ENCODE measurements around the gene SPA17. TPM values are rescaled to one million over a fixed set of nuclear protein-coding genes. Genes with fewer than 3 reads are reported as not detected.

Gene SPA17
- total RNA-seq, 1 donor from 2014 or later, result 1.7 TPM

DNA sequence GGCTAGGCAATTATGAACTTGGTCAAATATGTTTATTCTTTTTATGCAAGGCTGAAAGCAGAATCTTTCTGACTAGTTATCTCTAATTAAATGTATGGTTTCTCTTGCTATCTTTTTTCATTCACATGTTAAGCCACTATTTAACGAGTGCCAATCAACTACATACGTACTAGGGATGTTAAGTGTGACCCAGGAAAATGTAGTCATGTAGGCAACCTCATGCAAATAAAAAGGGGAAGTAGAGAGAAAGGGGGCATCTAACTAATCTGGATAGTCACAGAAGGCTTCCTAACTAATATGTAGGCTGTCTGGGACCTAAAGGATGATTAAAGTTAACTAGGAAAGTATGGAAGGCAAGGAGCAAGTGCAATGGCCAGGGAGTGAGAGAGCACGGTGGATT is 27.6 kb upstream of the SPA17 start:
- TF ChIP-seq CTCF (IDR thresholded peaks at IDR 0.05) (no peak), POLR2A (IDR thresholded peaks at IDR 0.05) (no peak), POLR2AphosphoS5 (IDR thresholded peaks at IDR 0.05; ENCODE audit: insufficient read depth in 1 of 2, low read depth in 1 of 2) (no peak)
- no peaks in the 10 kb centered on the region for H3K36me3 ChIP-seq
- intact Hi-C loops (cut with DNase I), result no loop called here
- H3K27ac ChIP-seq, result no peak overlapping the region
- H3K4me3 ChIP-seq, result no peak overlapping the region
- no peaks in the 10 kb centered on the region for H3K4me1 ChIP-seq
- H3K27me3 ChIP-seq, result no peaks in the 10 kb centered on the region
- no peaks in the 10 kb centered on the region for H3K9me3 ChIP-seq
- DNase-seq (ENCODE audit: extremely low spot score in 2 of 2), result no peak

DNA sequence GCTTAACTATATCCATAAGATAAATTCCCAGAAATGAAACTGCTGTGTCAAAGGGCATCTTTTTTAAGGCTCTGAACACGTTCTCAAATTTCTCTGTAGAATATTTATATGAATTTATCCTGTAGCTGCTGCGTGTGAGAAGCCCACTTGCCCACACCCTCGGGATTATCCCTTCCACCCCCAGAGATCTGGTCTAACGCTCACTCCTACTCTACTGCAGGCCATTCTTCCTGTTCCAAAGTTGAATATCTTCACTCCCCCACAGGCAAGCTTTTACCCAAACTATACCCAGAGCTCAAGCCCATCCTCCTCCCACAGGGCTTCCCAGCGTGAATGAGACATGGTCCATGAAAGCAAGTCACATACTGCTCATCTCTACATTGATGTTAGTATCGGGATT is 25.1 kb upstream of the SPA17 start:
- H3K9me3 ChIP-seq, result no peaks in the 10 kb centered on the region
- no peak overlapping the region for H3K4me3 ChIP-seq
- H3K36me3 ChIP-seq, result no peaks in the 10 kb centered on the region
- intact Hi-C loops (cut with DNase I), result no loop called here
- H3K27me3 ChIP-seq, result no peaks in the 10 kb centered on the region
- no peak overlapping the region for H3K27ac ChIP-seq
- H3K4me1 ChIP-seq, result no peaks in the 10 kb centered on the region
- TF ChIP-seq POLR2A (IDR thresholded peaks at IDR 0.05) (no peak), CTCF (IDR thresholded peaks at IDR 0.05) (no peak), POLR2AphosphoS5 (IDR thresholded peaks at IDR 0.05; ENCODE audit: insufficient read depth in 1 of 2, low read depth in 1 of 2) (no peak)
- no peak for DNase-seq (ENCODE audit: extremely low spot score in 2 of 2)

- Histone ChIP-seq H3K4me1 (no peaks in the 10 kb centered on the region), H3K36me3 (no peaks in the 10 kb centered on the region), H3K4me3 (no peak overlapping the region), H3K27me3 (no peaks in the 10 kb centered on the region), H3K9me3 (no peaks in the 10 kb centered on the region), H3K27ac (no peak overlapping the region)
- no peak for TF ChIP-seq POLR2A (IDR thresholded peaks at IDR 0.05)
- no peak for TF ChIP-seq CTCF (IDR thresholded peaks at IDR 0.05)
- no peak for TF ChIP-seq POLR2AphosphoS5 (IDR thresholded peaks at IDR 0.05; ENCODE audit: insufficient read depth in 1 of 2, low read depth in 1 of 2)
- no peak for DNase-seq (ENCODE audit: extremely low spot score in 2 of 2)
- intact Hi-C loops (cut with DNase I), result no loop called here
Observed at GRCh38 chr11:124656774-124657630, 16.7 kb upstream of the SPA17 start.

DNA sequence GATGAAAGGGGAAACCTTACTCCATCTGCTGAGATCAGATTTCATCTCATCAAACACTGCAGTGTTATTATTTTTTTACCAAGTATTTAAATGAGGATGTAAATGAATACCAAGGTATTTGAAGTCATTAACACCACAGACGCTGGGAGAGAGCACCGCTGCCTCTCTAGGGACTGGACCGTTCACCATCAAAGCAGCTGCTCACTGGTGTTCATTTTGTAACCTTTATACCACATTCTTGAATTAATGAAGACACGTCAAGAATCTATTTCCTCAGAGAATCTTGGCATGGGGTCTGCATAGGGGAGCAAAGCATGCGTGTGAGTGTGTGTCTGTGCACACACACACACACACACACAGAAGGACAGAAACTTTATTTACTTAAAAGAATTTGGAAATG is 15.8 kb upstream of the SPA17 start:
- no peak overlapping the region for H3K27ac ChIP-seq
- TF ChIP-seq CTCF (IDR thresholded peaks at IDR 0.05) (no peak), POLR2A (IDR thresholded peaks at IDR 0.05) (no peak), POLR2AphosphoS5 (IDR thresholded peaks at IDR 0.05; ENCODE audit: insufficient read depth in 1 of 2, low read depth in 1 of 2) (no peak)
- no peak for DNase-seq (ENCODE audit: extremely low spot score in 2 of 2)
- no peak overlapping the region for H3K4me3 ChIP-seq
- no peaks in the 10 kb centered on the region for H3K36me3 ChIP-seq
- H3K4me1 ChIP-seq, result no peaks in the 10 kb centered on the region
- no peaks in the 10 kb centered on the region for H3K27me3 ChIP-seq
- H3K9me3 ChIP-seq, result no peaks in the 10 kb centered on the region
- intact Hi-C loops (cut with DNase I), result no loop called here

DNA sequence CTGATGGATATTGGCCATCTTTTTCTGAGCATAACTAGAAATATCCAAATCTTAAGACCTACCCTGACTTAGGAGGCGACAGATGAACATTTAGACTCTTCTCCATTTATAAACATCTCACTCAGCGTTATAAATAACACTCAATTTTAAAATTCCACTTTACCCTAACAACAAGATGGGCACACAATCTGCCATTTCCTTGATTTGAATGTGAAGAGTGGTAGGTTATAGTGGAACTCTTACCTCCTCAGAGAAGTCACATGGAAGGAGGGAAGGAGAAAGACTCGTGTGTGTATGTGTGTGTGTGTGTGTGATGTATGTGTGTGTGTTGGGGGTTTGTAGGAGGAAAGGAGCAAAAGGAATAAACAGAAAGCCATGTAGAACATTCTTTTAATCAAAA is 15.2 kb upstream of the SPA17 start:
- no peak for DNase-seq (ENCODE audit: extremely low spot score in 2 of 2)
- H3K9me3 ChIP-seq, result no peaks in the 10 kb centered on the region
- no peak overlapping the region for H3K4me3 ChIP-seq
- no peaks in the 10 kb centered on the region for H3K36me3 ChIP-seq
- no peaks in the 10 kb centered on the region for H3K4me1 ChIP-seq
- intact Hi-C loops (cut with DNase I), result no loop called here
- H3K27ac ChIP-seq, result no peak overlapping the region
- TF ChIP-seq CTCF (IDR thresholded peaks at IDR 0.05) (no peak), POLR2AphosphoS5 (IDR thresholded peaks at IDR 0.05; ENCODE audit: insufficient read depth in 1 of 2, low read depth in 1 of 2) (no peak), POLR2A (IDR thresholded peaks at IDR 0.05) (no peak)
- no peaks in the 10 kb centered on the region for H3K27me3 ChIP-seq

All from vagina (tissue), 2 donors.